ENCODE data around the gene KIFC1.
A peak's percentile ranks its signal among the peaks of the same experiment; 100 is the strongest.

Gene KIFC1

DNA sequence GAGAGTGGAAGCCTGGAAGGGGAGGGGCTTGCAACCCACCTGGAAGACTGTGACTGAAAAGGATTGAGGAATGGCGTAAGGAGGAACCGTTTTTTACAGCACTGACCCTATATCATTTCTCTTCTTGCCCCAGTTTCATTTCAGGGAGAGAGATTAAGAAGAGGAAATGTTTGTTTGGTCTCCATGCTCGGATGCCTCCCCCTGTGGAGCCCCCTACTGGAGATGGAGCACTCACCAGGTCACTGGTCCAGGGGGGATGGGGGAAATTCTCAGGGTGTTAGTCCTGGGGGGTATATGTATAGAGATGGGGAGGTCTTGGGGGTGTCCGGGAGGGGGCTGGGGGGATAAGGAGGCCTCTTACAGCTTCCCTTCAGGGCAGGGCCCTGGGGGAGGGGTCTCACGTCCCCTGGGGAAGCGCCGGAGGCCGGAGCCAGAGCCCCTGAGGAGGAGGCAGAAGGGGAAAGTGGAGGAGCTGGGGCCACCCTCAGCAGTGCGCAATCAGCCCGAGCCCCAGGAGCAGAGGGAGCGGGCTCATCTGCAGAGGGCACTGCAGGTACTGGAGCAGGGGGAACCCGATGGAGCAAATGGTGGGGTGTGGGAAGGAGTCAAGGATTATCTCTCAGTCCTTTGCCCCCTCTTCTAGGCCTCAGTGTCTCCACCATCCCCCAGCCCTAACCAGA is 23.1 kb downstream of the KIFC1 start:
- H2AK5ac ChIP-seq (ENCODE audit: low read length, severe bottlenecking), result no peak overlapping the region
- H2BK12ac ChIP-seq (ENCODE audit: low read length in 2 of 2), result no peak overlapping the region
- peaks cover 43 to 50% of the 10 kb centered on the region in 2 experiments for H3K36me3 ChIP-seq (ENCODE audit: control insufficient read depth in 1 of 2, insufficient read depth in 2 of 2, low read depth in 1 of 2, low read length in 2 of 2)
- H3K27ac ChIP-seq (ENCODE audit: low read length, poor library complexity, severe bottlenecking), result no peak overlapping the region
- peak overlapping the region in 1 of 2 experiments; percentile 26 for H3K14ac ChIP-seq (ENCODE audit: low read length in 2 of 2)
- no peak overlapping the region for H4K91ac ChIP-seq (ENCODE audit: low read length)
- peak overlapping the region; percentile 99 for H3K9ac ChIP-seq (ENCODE audit: low read length)
- H2AFZ ChIP-seq (ENCODE audit: low read depth, low read length), result no peak overlapping the region
- H2BK15ac ChIP-seq (ENCODE audit: low read depth, poor library complexity, severe bottlenecking), result no peak overlapping the region
- WGBS, result 82% methylated on average over 8 of the region's 12 CpGs
- H2BK120ac ChIP-seq (ENCODE audit: low read depth, low read length), result no peak overlapping the region
- no peak for DNase-seq
- H3K23ac ChIP-seq (ENCODE audit: low read length in 2 of 2), result peak overlapping the region in 1 of 2 experiments; percentile 5
- H3K4me2 ChIP-seq (ENCODE audit: low read length, poor library complexity, severe bottlenecking), result peak overlapping the region; percentile 23
- H3K9me3 ChIP-seq (ENCODE audit: control insufficient read depth, low read length), result no peaks in the 10 kb centered on the region
- H3K27me3 ChIP-seq (ENCODE audit: control insufficient read depth in 1 of 2, insufficient read depth in 1 of 2, low read length in 2 of 2), result no peaks in the 10 kb centered on the region
- peaks cover 22% of the 10 kb centered on the region for H3K79me1 ChIP-seq (replicated peaks; ENCODE audit: low read length, poor library complexity, severe bottlenecking)
- no peak overlapping the region for H3K18ac ChIP-seq (ENCODE audit: low read depth in 1 of 2, low read length in 2 of 2)
- peaks cover 39% of the 10 kb centered on the region for H3K4me1 ChIP-seq (ENCODE audit: control insufficient read depth, insufficient read depth, low read depth, low read length)
- no peak overlapping the region for H3K4ac ChIP-seq (ENCODE audit: low read depth in 1 of 2, low read length in 2 of 2)
- H4K8ac ChIP-seq (ENCODE audit: low read length), result no peak overlapping the region
- no peak overlapping the region for H2BK5ac ChIP-seq (ENCODE audit: low read depth, low read length, poor library complexity, severe bottlenecking)
- H3K4me3 ChIP-seq (ENCODE audit: insufficient read depth in 1 of 2, low read depth in 1 of 2, low read length in 2 of 2), result no peak overlapping the region

DNA sequence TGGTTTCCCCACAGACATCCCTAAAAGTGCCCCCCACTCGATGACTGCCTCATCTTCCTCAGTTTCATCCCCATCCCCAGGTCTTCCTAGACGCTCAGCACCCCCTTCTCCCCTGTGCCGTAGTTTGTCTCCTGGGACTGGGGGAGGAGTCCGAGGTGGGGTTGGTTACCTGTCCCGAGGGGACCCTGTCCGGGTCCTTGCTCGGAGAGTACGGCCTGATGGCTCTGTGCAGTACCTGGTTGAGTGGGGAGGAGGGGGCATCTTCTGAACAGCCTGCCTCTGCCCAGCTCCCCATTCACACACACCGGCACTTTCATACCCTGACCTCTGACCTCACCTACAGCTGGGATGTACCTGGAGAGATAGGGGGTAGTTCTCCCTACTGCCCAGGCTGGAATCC is 24.2 kb downstream of the KIFC1 start:
- Histone ChIP-seq H4K8ac (ENCODE audit: low read length) (no peak overlapping the region), H3K9ac (ENCODE audit: low read length) (peak overlapping the region; percentile 99), H2BK15ac (ENCODE audit: low read depth, poor library complexity, severe bottlenecking) (no peak overlapping the region), H3K23ac (ENCODE audit: low read length in 2 of 2) (no peak overlapping the region), H3K4me2 (ENCODE audit: low read length, poor library complexity, severe bottlenecking) (peak overlapping the region; percentile 81), H3K4me3 (ENCODE audit: insufficient read depth in 1 of 2, low read depth in 1 of 2, low read length in 2 of 2) (peak overlapping the region in 1 of 2 experiments; percentile 99), H3K36me3 (ENCODE audit: control insufficient read depth in 1 of 2, insufficient read depth in 2 of 2, low read depth in 1 of 2, low read length in 2 of 2) (peaks cover 43 to 50% of the 10 kb centered on the region in 2 experiments), H2AFZ (ENCODE audit: low read depth, low read length) (no peak overlapping the region), H2BK5ac (ENCODE audit: low read depth, low read length, poor library complexity, severe bottlenecking) (no peak overlapping the region), H3K4me1 (ENCODE audit: control insufficient read depth, insufficient read depth, low read depth, low read length) (peaks cover 39% of the 10 kb centered on the region), H3K14ac (ENCODE audit: low read length in 2 of 2) (no peak overlapping the region), H4K91ac (ENCODE audit: low read length) (no peak overlapping the region), H2AK5ac (ENCODE audit: low read length, severe bottlenecking) (no peak overlapping the region), H3K9me3 (ENCODE audit: control insufficient read depth, low read length) (no peaks in the 10 kb centered on the region), H2BK12ac (ENCODE audit: low read length in 2 of 2) (no peak overlapping the region), H3K27me3 (ENCODE audit: control insufficient read depth in 1 of 2, insufficient read depth in 1 of 2, low read length in 2 of 2) (no peaks in the 10 kb centered on the region), H3K27ac (ENCODE audit: low read length, poor library complexity, severe bottlenecking) (no peak overlapping the region), H3K79me1 (replicated peaks; ENCODE audit: low read length, poor library complexity, severe bottlenecking) (peaks cover 22% of the 10 kb centered on the region), H3K4ac (ENCODE audit: low read depth in 1 of 2, low read length in 2 of 2) (no peak overlapping the region), H3K18ac (ENCODE audit: low read depth in 1 of 2, low read length in 2 of 2) (no peak overlapping the region), H2BK120ac (ENCODE audit: low read depth, low read length) (no peak overlapping the region)
- WGBS, result 60% methylated on average over 1 of the region's 9 CpGs
- DNase-seq, result no peak

- 57% methylated on average over 8 of the region's 12 CpGs for WGBS
- Histone ChIP-seq H3K4me1 (ENCODE audit: control insufficient read depth, insufficient read depth, low read depth, low read length) (peaks cover 39% of the 10 kb centered on the region), H3K18ac (ENCODE audit: low read depth in 1 of 2, low read length in 2 of 2) (no peak overlapping the region), H3K4me3 (ENCODE audit: insufficient read depth in 1 of 2, low read depth in 1 of 2, low read length in 2 of 2) (peak overlapping the region; percentile 76 to 99), H4K8ac (ENCODE audit: low read length) (no peak overlapping the region), H3K9ac (ENCODE audit: low read length) (peak overlapping the region; percentile 99), H4K91ac (ENCODE audit: low read length) (no peak overlapping the region), H3K14ac (ENCODE audit: low read length in 2 of 2) (no peak overlapping the region), H3K27ac (ENCODE audit: low read length, poor library complexity, severe bottlenecking) (peak overlapping the region; percentile 77), H2BK5ac (ENCODE audit: low read depth, low read length, poor library complexity, severe bottlenecking) (no peak overlapping the region), H2AK5ac (ENCODE audit: low read length, severe bottlenecking) (no peak overlapping the region), H3K4ac (ENCODE audit: low read depth in 1 of 2, low read length in 2 of 2) (peak overlapping the region in 1 of 2 experiments; percentile 44), H3K27me3 (ENCODE audit: control insufficient read depth in 1 of 2, insufficient read depth in 1 of 2, low read length in 2 of 2) (no peaks in the 10 kb centered on the region), H2BK12ac (ENCODE audit: low read length in 2 of 2) (peak overlapping the region in 1 of 2 experiments; percentile 19), H2BK15ac (ENCODE audit: low read depth, poor library complexity, severe bottlenecking) (no peak overlapping the region), H3K79me1 (replicated peaks; ENCODE audit: low read length, poor library complexity, severe bottlenecking) (peaks cover 20% of the 10 kb centered on the region), H3K23ac (ENCODE audit: low read length in 2 of 2) (no peak overlapping the region), H3K9me3 (ENCODE audit: control insufficient read depth, low read length) (no peaks in the 10 kb centered on the region), H2AFZ (ENCODE audit: low read depth, low read length) (no peak overlapping the region), H3K4me2 (ENCODE audit: low read length, poor library complexity, severe bottlenecking) (peak overlapping the region; percentile 81), H2BK120ac (ENCODE audit: low read depth, low read length) (no peak overlapping the region), H3K36me3 (ENCODE audit: control insufficient read depth in 1 of 2, insufficient read depth in 2 of 2, low read depth in 1 of 2, low read length in 2 of 2) (peaks cover 43 to 50% of the 10 kb centered on the region in 2 experiments)
- DNase-seq, result no peak
These were observed 24.9 kb downstream of the KIFC1 start for GRCh38 chr6:33416386-33417127.

Data from mesenchymal stem cell (in vitro differentiated cells and primary cell).